Fibroblast of skin of abdomen (primary cell): ENCODE measurements around the gene TEX12. TPM values are rescaled to one million over a fixed set of nuclear protein-coding genes. Genes with fewer than 3 reads are reported as not detected.
"Not testable (repeated sequence)": the region's sequence is repeated elsewhere in the genome, so short reads cannot be mapped to it uniquely, and the experiment has no call there.

Experiments
- DNase-seq: peaks from one replicate; pipeline ENCODE4 v3.0.0-alpha.2; 2013
- polyA plus RNA-seq, 2 experiments: library from polyadenylated mRNA; unstranded; fragments of 120-200 nt; gene quantifications; one replicate each; pipeline ENCODE4 v1.2.1, GENCODE V29; 2013; ENCODE audit not compliant: insufficient read length in 2 of 2

TEX12 gene
- not detected for polyA plus RNA-seq (2013, experiment 1 of 2; ENCODE audit: insufficient read length)
- not detected for polyA plus RNA-seq (2013, experiment 2 of 2; ENCODE audit: insufficient read length)

- DNase-seq, result no peak
Observed at GRCh38 chr11:112167145-112167544, at the start of gene TEX12. TEX12 (plus strand) TSS chr11:112167372; CDS start chr11:112169269, 1,897 bp downstream.

- no peak for DNase-seq
Observed at GRCh38 chr11:112118176-112118575, 49.0 kb upstream of the TEX12 start.

GRCh38 chr11:112121981-112122615 is 45.1 kb upstream of the TEX12 start:
- DNase-seq, result no peak

- no peak for DNase-seq
Observed at GRCh38 chr11:112123129-112123528, 44.0 kb upstream of the TEX12 start.

- no peak for DNase-seq
Observed at GRCh38 chr11:112127056-112127455, 40.1 kb upstream of the TEX12 start.

GRCh38 chr11:112128483-112129121 is 38.6 kb upstream of the TEX12 start:
- peak; percentile 87 for DNase-seq

GRCh38 chr11:112129656-112130055 is 37.5 kb upstream of the TEX12 start:
- DNase-seq, result no peak

- DNase-seq, result no peak
Observed at GRCh38 chr11:112132737-112133136, 34.4 kb upstream of the TEX12 start.

- DNase-seq, result no peak
Observed at GRCh38 chr11:112134473-112134872, 32.7 kb upstream of the TEX12 start.

- DNase-seq, result no peak
Observed at GRCh38 chr11:112143597-112143996, 23.6 kb upstream of the TEX12 start.

GRCh38 chr11:112150517-112150916 is 16.7 kb upstream of the TEX12 start:
- DNase-seq, result no peak

- DNase-seq, result no peak
Observed at GRCh38 chr11:112156153-112156955, 10.8 kb upstream of the TEX12 start.

GRCh38 chr11:112156956-112157766 is 10.0 kb upstream of the TEX12 start:
- DNase-seq, result peak; percentile 99

- no peak for DNase-seq
Observed at GRCh38 chr11:112159098-112160065, 7.8 kb upstream of the TEX12 start.

- DNase-seq, result no peak
Observed at GRCh38 chr11:112160091-112160848, 6.9 kb upstream of the TEX12 start.

GRCh38 chr11:112161012-112161411 is 6.2 kb upstream of the TEX12 start:
- DNase-seq, result peak; percentile 14

- not testable (repeated sequence) for DNase-seq
Observed at GRCh38 chr11:112162200-112162599, 5.0 kb upstream of the TEX12 start.

GRCh38 chr11:112162761-112163546 is 4.2 kb upstream of the TEX12 start:
- no peak for DNase-seq

- no peak for DNase-seq
Observed at GRCh38 chr11:112163875-112164685, 3.1 kb upstream of the TEX12 start, which contains the start of gene IL18. IL18 (minus strand) TSS chr11:112164094; CDS start chr11:112155053, 9,041 bp downstream.
